Astrocyte (in vitro differentiated cells and primary cell): Measurements from ENCODE around the gene IPCEF1.

ENCODE experiments used
- EZH2 ChIP-seq: IDR thresholded peaks from 2 replicates; pipeline ENCODE4 v1.6.1; 2012; ENCODE audit warnings: mild to moderate bottlenecking, low read length, inconsistent platforms; ENCODE audit not compliant: insufficient read depth
- TF ChIP-seq, protein P1 (sequence below): IDR thresholded peaks from 2 replicates; pipeline ENCODE4 v1.5.1; 2011; ENCODE audit warnings: low read depth, mild to moderate bottlenecking, inconsistent platforms, low read length, moderate library complexity; ENCODE audit not compliant: insufficient read depth

DNA sequence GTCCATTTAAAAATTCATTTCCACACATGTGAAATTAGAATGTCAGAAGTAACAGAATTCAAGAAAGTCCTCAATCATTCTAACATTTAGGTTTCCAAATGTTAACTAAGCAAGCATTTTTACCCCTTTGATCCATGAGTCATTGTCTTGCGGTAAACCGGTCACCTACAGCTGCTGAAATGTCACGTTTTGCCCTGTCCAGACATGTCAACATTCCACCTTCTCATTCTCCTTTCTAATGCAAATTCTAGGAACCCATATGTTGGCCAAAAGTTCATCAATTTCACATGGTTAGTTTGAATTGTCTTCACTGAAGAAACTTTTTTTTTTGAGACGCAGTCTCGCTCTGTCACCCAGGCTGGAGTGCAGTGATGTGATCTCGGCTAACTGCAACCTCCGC, 117.2 kb downstream of the IPCEF1 start:
- TF ChIP-seq, protein P1, sequence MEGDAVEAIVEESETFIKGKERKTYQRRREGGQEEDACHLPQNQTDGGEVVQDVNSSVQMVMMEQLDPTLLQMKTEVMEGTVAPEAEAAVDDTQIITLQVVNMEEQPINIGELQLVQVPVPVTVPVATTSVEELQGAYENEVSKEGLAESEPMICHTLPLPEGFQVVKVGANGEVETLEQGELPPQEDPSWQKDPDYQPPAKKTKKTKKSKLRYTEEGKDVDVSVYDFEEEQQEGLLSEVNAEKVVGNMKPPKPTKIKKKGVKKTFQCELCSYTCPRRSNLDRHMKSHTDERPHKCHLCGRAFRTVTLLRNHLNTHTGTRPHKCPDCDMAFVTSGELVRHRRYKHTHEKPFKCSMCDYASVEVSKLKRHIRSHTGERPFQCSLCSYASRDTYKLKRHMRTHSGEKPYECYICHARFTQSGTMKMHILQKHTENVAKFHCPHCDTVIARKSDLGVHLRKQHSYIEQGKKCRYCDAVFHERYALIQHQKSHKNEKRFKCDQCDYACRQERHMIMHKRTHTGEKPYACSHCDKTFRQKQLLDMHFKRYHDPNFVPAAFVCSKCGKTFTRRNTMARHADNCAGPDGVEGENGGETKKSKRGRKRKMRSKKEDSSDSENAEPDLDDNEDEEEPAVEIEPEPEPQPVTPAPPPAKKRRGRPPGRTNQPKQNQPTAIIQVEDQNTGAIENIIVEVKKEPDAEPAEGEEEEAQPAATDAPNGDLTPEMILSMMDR, result no peak
- no peak for TF ChIP-seq EZH2
